Mesothelial cell of epicardium (in vitro differentiated cells): Measurements from ENCODE around the gene ELK4. TPM values are rescaled to one million over a fixed set of nuclear protein-coding genes. Genes with fewer than 3 reads are reported as not detected.

Experiments used
- DNase-seq, 2 experiments: peaks; one replicate each; pipeline ENCODE4 v3.0.0; 2021; ENCODE audit warnings: low spot score in 2 of 2; ENCODE audit not compliant: unreplicated experiment in 2 of 2
- H3K27ac Mint-ChIP-seq: 2 replicates; pipeline ENCODE4 v1.8.0; 2021; ENCODE audit warnings: mixed read lengths
- H3K27me3 Mint-ChIP-seq: 2 replicates; pipeline ENCODE4 v1.8.0; 2021; ENCODE audit warnings: low read depth, mixed read lengths
- H3K36me3 Mint-ChIP-seq: 2 replicates; pipeline ENCODE4 v1.8.0; 2021; ENCODE audit warnings: mixed read lengths
- H3K4me1 Mint-ChIP-seq: 2 replicates; pipeline ENCODE4 v1.8.0; 2021; ENCODE audit warnings: mixed read lengths
- H3K4me3 Mint-ChIP-seq: 2 replicates; pipeline ENCODE4 v1.8.0; 2021; ENCODE audit warnings: mild to moderate bottlenecking, moderate library complexity, mixed read lengths
- H3K9me3 Mint-ChIP-seq: 2 replicates; pipeline ENCODE4 v1.8.0; 2021; ENCODE audit warnings: mixed read lengths
- total RNA-seq: library from RNA; stranded (reverse); gene quantifications from 3 replicates; pipeline ENCODE4 v1.2.1, GENCODE V29; 2021
- TF ChIP-seq, protein P1 (sequence below): fragments of 200-600 bp; sonication (generic); IDR thresholded peaks from one replicate; pipeline ENCODE4 v1.5.0; 2021; ENCODE audit warnings: antibody characterized with exemption; ENCODE audit not compliant: unreplicated experiment

Gene ELK4
- total RNA-seq, 1 donor from 2014 or later = 36.8 TPM

DNA sequence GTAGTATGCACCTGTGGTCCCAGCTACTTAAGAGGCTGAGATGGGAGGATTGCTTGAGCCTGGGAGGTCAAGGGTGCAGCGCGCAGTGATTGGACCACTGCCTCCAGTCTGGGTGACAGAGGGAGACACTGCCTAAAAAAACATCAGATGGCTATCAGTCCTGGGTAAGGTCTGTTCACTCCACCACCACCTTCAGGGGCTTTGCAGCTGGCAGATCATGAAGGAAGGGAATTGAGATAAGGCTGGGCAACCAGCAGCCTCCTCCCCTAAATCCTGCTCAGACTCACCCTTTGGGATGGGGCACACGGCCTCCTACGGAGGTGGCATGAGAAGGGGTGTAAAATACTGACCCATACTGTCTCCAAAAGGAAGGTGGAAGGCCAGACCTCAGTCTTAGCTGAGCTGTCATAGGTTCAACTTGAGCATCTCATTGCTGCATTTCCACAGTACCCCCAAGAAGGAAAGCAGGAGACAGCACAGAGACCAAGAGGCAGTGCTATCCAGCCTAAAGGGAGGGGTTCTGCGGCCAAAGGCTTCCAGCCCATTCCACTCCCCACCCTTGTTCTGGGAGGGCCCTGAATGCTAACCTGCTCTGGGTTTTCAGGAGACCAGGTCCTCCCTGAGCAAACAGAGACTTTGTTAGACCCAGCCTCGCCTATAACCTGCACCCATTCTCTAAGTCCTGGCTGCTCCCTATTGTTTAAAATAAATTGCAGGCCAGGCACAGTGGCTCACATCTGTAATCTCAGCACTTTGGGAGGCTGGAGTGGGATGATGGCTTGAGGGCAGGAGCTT, 34.8 kb upstream of the ELK4 start:
- no peak for DNase-seq
- H3K27me3 Mint-ChIP-seq = peaks cover 3% of the 10 kb centered on the region
- no peak overlapping the region for H3K27ac Mint-ChIP-seq
- H3K4me3 Mint-ChIP-seq = no peak overlapping the region
- TF ChIP-seq, protein P1, sequence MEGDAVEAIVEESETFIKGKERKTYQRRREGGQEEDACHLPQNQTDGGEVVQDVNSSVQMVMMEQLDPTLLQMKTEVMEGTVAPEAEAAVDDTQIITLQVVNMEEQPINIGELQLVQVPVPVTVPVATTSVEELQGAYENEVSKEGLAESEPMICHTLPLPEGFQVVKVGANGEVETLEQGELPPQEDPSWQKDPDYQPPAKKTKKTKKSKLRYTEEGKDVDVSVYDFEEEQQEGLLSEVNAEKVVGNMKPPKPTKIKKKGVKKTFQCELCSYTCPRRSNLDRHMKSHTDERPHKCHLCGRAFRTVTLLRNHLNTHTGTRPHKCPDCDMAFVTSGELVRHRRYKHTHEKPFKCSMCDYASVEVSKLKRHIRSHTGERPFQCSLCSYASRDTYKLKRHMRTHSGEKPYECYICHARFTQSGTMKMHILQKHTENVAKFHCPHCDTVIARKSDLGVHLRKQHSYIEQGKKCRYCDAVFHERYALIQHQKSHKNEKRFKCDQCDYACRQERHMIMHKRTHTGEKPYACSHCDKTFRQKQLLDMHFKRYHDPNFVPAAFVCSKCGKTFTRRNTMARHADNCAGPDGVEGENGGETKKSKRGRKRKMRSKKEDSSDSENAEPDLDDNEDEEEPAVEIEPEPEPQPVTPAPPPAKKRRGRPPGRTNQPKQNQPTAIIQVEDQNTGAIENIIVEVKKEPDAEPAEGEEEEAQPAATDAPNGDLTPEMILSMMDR = no peak
- peaks cover 38% of the 10 kb centered on the region for H3K4me1 Mint-ChIP-seq
- no peaks in the 10 kb centered on the region for H3K9me3 Mint-ChIP-seq
- H3K36me3 Mint-ChIP-seq = no peaks in the 10 kb centered on the region

DNA sequence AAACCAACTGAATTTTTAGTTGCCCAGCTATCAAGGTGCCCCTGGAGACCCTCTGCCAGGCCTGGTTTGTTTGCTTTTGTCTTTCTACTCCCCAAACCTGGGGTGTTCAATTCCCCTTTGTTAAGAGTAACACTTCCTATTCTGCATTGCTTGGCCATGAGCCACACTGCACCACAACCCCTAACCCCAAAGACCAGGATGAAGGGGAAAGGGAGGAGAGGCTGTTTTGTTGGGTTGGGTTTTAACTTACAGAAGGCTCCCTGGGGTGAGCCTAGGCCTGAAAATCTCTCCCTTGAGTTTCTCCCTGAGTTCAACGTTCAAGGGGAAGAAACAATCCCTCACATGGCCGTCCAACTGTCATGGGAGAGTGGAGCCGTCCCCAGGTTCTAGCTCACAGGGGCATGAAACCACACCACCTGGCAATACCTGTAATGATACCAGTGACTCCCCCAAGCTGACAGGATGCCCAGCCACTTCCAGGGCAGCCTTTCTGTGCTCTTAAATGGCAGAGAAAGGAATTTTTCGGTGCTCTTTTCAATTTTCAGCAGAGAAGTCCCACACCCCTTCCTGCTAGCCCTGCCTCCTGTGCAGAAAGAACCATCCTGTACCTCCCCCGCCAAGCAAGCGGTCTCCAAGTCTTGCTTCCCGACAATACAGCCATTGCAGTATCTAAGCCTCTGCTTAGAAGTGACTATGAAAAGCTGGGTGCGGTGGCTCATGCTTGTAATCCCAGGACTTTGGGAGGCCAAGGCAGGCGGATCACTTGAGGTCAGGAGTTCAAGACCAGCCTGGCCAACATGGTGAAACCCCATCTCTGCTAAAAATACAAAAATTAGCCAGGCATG, 33.6 kb upstream of the ELK4 start:
- no peaks in the 10 kb centered on the region for H3K36me3 Mint-ChIP-seq
- H3K27me3 Mint-ChIP-seq = peaks cover 3% of the 10 kb centered on the region
- H3K4me1 Mint-ChIP-seq = peaks cover 26% of the 10 kb centered on the region
- DNase-seq = no peak
- H3K9me3 Mint-ChIP-seq = no peaks in the 10 kb centered on the region
- no peak overlapping the region for H3K4me3 Mint-ChIP-seq
- no peak overlapping the region for H3K27ac Mint-ChIP-seq
- TF ChIP-seq, protein P1 = no peak

DNA sequence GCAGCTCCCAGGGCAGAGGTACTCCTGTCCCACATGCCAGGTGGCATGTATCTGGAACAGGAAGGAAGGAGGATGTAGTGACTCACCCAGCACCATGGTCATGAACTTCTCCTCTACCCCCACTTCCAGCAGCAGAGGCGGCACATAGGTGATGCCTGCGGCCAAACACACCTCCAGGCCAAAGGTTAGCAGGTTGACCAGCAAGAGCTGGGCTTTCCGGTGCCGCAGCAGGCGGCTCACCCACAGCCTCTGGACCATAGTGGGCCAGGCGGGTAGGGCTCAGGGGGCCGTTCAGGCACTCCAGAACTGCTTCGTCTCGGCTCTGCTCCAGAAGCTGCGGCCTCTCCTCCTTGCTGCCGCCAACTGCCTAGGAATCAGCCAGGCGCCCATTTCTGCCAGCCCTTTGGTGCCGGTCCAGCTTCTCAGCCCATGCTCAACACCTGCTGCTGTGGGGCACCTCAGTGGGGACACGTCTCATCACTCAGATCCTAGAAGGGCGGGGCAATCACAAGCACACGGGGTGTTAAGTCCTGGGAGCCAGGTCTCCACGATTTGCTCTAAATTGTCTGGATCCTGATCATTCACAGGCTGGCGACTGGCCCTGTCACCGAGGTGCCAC, 32.7 kb upstream of the ELK4 start:
- no peak overlapping the region for H3K27ac Mint-ChIP-seq
- no peaks in the 10 kb centered on the region for H3K9me3 Mint-ChIP-seq
- H3K36me3 Mint-ChIP-seq = no peaks in the 10 kb centered on the region
- H3K27me3 Mint-ChIP-seq = peaks cover 3% of the 10 kb centered on the region
- TF ChIP-seq, protein P1 = no peak
- H3K4me1 Mint-ChIP-seq = peaks cover 18% of the 10 kb centered on the region
- no peak for DNase-seq
- H3K4me3 Mint-ChIP-seq = no peak overlapping the region

GRCh38 chr1:205663286-205663936, 31.6 kb upstream of the ELK4 start:
- Mint-ChIP-seq H3K4me3 (no peak overlapping the region), H3K27me3 (peaks cover 3% of the 10 kb centered on the region), H3K4me1 (peaks cover 14% of the 10 kb centered on the region), H3K36me3 (no peaks in the 10 kb centered on the region), H3K27ac (no peak overlapping the region), H3K9me3 (no peaks in the 10 kb centered on the region)
- DNase-seq = no peak
- TF ChIP-seq, protein P1 = no peak

DNA sequence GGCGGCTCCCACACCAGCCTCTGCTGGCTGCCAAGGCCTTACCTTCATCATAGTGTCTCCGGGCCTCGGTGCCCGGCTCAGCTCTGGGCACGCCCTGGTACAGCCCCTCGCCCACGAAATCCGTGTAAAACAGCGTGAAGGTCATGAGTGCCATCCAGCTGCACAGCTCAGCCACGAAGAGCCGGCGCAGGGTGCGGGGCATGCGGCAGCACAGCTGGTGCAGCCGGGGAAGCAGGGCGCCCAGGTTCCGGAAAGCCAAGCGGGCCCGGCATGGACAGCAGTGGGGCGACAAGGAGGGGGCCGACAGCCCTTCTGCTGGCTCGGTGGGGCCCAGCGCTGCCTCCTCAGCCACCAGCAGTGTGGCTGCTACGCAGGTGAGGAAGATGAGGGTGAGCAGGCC, 31.0 kb upstream of the ELK4 start:
- Mint-ChIP-seq H3K9me3 (no peaks in the 10 kb centered on the region), H3K27ac (no peak overlapping the region), H3K27me3 (no peaks in the 10 kb centered on the region), H3K36me3 (no peaks in the 10 kb centered on the region), H3K4me1 (peaks cover 9% of the 10 kb centered on the region), H3K4me3 (no peak overlapping the region)
- DNase-seq = no peak
- TF ChIP-seq, protein P1 = no peak
